ENCODE measurements around the gene CCN6. TPM values are rescaled to one million over a fixed set of nuclear protein-coding genes. Genes with fewer than 3 reads are reported as not detected.

The CCN6 gene
- total RNA-seq, 4 donors from 2014 or later: not detected

GRCh38 chr6:112016320-112016719 lies 37.6 kb upstream of the CCN6 start:
- Histone ChIP-seq H3K36me3 (no peaks in the 10 kb centered on the region), H3K9me3 (no peaks in the 10 kb centered on the region), H3K27ac (peak overlapping the region; percentile 39 to 45), H3K27me3 (no peaks in the 10 kb centered on the region), H3K4me3 (no peak overlapping the region), H3K4me1 (peaks cover 0 to 9% of the 10 kb centered on the region in 2 donors)
- TF ChIP-seq POLR2A (IDR thresholded peaks at IDR 0.05) (no peak), CTCF (IDR thresholded peaks at IDR 0.05) (no peak)
- intact Hi-C loops (cut with DNase I; ENCODE audit: low total_unique reads): no loop called here
- DNase-seq: peak in 1 of 2 donors; percentile 47

DNA sequence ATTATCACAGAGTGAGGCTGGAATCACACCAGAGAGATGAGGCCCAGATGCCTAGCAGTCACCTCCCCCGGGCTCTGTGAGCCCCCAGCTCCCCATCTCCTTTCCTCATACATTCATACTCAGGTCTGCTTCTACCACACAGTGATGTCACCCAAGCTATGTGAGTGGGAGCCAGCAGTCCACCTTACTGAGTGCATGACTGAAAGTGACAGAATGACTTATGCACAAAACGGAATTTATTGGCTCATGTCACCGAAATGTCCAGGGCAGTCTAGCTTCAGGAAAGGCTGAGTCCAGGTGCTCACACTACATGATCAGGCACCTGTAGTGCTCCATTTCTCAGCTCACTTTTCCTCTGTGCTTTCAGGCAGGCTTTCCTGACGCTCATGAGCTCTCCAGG lies 36.7 kb upstream of the CCN6 start:
- Histone ChIP-seq H3K4me1 (peaks cover 0 to 9% of the 10 kb centered on the region in 2 donors), H3K27ac (no peak overlapping the region), H3K36me3 (no peaks in the 10 kb centered on the region), H3K27me3 (no peaks in the 10 kb centered on the region), H3K4me3 (no peak overlapping the region), H3K9me3 (no peaks in the 10 kb centered on the region)
- intact Hi-C loops (cut with DNase I; ENCODE audit: low total_unique reads): no loop called here
- no peak for DNase-seq
- no peak for TF ChIP-seq CTCF (IDR thresholded peaks at IDR 0.05)

DNA sequence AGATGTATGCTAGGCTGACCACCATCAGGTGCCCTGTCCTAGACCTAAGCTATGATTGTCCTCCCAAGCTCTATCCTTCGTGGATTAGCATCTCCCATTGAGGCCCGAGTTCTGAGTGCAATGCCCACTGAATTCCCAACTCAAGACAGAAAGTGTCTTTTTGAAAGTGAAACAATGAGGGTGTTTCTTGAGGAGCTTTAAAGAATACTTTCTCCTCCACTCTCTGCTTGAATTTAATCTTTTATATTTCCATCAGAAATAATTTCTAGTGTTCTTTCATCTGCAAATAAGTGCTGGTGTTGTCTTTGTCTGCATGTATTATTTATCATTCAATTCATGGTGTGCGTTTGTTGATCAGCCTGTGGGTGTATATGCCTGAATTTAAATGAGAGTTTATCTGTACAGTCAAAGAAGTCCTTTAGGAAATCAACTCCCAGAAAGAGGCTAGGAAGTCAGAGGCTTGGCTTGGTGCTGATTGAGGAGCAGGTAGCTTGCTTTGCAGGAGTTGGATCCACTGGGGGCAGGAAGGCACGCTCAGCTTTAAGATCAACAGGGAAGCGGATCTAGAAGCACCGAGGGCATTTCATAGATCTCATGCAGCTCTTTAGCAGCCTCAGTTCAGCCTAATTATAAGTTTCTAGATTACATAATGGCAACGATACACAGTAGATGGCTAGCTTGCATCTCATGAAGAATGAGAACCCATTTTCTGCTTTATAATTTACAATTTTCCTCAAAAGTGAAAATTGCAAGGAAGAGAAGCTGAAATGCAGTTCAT lies 36.0 kb upstream of the CCN6 start:
- H3K27ac ChIP-seq: peak overlapping the region; percentile 28 to 74
- H3K27me3 ChIP-seq: no peaks in the 10 kb centered on the region
- no peak for DNase-seq
- H3K4me1 ChIP-seq: peaks cover 0 to 9% of the 10 kb centered on the region in 2 donors
- intact Hi-C loops (cut with DNase I; ENCODE audit: low total_unique reads): no loop called here
- H3K4me3 ChIP-seq: no peak overlapping the region
- H3K36me3 ChIP-seq: no peaks in the 10 kb centered on the region
- no peak for TF ChIP-seq CTCF (IDR thresholded peaks at IDR 0.05)
- no peak for TF ChIP-seq POLR2A (IDR thresholded peaks at IDR 0.05)
- H3K9me3 ChIP-seq: no peaks in the 10 kb centered on the region

DNA sequence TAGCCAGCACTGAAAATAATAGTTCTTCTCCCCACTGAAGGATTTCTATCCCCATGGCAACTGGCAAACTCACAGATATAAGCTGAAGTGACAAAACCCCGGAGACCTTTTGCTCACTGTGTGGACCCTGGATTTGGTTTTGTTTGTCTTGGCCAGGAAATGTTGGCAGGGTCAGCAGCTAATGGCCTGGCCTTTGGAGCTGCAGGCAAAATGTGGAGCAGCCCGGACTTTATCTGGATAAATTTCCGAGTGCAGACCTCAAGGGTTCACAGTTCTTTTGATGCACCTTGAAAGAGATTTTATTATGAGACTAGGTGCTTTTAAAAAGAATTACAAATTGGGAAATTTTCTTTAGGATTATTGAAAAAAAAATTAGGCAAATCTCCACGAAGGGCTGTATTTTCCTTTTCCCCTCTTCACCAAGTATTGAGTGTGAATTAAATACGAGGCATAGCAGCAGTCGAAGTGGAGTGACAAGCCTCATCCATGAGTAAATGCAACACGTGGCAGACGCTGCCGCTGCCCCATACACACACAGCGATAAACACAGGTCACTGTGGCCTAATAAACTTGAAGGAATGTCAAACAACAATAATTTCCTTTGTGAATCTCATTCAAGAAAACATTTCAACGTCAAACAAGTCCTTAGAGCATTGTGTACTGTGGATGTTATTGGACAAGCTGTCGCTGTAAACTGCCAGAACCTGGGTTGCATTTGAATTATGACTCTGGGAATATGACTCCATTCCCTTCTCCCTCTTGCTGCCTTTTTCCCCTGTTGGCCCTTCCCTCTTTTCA lies 35.1 kb upstream of the CCN6 start:
- Histone ChIP-seq H3K4me1 (peaks cover 0 to 9% of the 10 kb centered on the region in 2 donors), H3K27ac (peak overlapping the region; percentile 57 to 74), H3K27me3 (no peaks in the 10 kb centered on the region), H3K4me3 (no peak overlapping the region), H3K36me3 (no peaks in the 10 kb centered on the region), H3K9me3 (no peaks in the 10 kb centered on the region)
- intact Hi-C loops (cut with DNase I; ENCODE audit: low total_unique reads): no loop called here
- no peak for TF ChIP-seq POLR2A (IDR thresholded peaks at IDR 0.05)
- no peak for TF ChIP-seq CTCF (IDR thresholded peaks at IDR 0.05)
- peak in 1 of 2 donors; percentile 45 for DNase-seq

DNA sequence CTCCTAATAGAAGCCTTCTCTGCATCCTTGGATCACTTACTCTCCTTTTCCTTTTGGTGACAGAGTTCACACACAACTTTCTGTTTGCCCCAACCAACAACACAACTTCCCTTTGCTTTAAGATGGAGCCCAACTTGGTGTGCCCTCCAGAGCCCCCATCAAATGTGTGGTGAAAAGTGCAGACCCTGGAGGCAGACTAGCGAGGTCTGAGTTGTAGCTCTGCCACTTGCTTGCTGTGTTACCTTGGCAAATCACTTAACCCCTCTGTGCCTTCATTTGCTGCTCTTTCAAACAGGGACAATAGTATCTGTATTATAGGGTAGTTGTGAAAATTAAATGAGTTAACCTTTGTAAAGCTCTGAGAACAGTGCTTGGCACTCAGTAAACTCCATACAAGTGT lies 34.3 kb upstream of the CCN6 start:
- TF ChIP-seq POLR2A (IDR thresholded peaks at IDR 0.05) (no peak), CTCF (IDR thresholded peaks at IDR 0.05) (no peak)
- Histone ChIP-seq H3K27ac (peak overlapping the region; percentile 57 to 74), H3K4me3 (no peak overlapping the region), H3K9me3 (no peaks in the 10 kb centered on the region), H3K4me1 (peaks cover 0 to 9% of the 10 kb centered on the region in 2 donors), H3K27me3 (no peaks in the 10 kb centered on the region), H3K36me3 (no peaks in the 10 kb centered on the region)
- intact Hi-C loops (cut with DNase I; ENCODE audit: low total_unique reads): no loop called here
- DNase-seq: no peak
